ENCODE data around the gene F2RL2.

GRCh38 chr5:76610196-76610595, 13.0 kb downstream of the F2RL2 start:
- TF ChIP-seq CTCF (IDR thresholded peaks at IDR 0.05; ENCODE audit: low read length) (no peak), EZH2 (optimal IDR thresholded peaks at IDR 0.05; ENCODE audit: low read depth, low read length) (no peak)

All from MM.1S (cell line).